GM19452 (cell line): ENCODE results near the gene KCNMA1.
"Not testable (repeated sequence)": the region's sequence is repeated elsewhere in the genome, so short reads cannot be mapped to it uniquely, and the experiment has no call there.

Source experiments
- ATAC-seq: cut with Tn5 transposase; IDR thresholded peaks from one replicate; pipeline ENCODE4 v1.9.1; 2021; ENCODE audit not compliant: unreplicated experiment

Gene KCNMA1

DNA sequence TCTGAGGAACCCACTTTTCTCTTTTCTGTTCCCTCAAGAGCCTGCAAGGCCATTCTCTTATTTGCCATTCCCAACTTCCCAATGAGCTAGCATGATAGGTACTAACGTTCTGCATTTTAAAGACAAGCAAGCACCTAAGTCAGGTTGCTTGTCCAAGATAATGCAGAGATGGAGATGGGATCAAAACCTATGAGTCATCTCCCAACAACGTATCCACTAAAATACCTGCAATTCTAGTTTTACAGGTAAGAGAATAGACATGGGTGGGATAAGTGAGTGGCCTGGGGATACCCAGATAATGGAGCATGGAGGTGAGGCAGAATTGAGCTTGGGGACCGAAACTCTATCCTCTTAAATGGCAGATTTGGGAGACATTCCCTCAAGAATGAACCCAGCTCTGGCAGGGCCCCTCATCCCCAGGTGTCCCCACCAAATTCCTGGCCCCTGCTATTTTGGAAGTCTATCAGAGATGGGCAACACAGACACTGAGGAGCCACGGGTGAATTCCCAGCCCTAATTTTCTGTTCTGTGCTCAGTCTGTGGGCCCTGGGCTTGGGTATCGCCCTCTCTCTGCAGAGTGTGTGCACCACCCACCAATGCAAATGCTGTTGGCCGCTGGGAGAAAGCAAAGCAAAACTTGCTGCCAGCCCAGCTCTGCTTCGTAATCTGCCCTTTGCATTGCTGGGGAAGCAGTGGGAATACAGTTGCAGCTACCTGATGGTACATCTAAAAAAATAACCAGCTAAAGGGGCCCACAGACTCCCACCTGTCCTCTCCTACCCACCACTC lies 98.3 kb downstream of the KCNMA1 start:
- ATAC-seq = no peak

DNA sequence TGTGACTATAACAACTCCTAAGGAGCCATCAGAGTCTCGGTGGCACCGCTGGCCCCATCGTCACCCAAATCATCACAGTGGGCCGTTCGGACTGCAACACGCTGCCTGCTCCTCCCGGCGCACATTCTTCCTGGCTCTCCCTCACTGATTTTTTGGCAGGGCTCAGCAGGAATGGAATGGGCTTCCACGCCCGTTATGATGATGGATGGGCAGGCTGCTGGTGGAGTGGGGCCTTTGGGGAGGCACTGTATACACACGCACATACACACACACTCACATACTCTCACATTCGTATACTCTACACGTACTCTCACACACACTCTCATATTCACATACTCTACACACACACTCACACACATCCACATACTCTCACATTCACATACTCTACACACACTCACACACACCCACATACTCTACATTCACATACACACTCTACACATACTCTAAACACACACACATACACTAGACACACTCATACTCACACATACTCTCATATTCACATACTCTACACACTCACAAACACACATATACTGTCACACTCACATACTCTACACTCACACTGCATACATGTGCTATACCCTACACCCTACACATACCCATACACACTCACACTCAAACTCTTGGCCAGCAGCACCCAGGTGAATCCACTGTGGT lies 99.8 kb downstream of the KCNMA1 start:
- no peak for ATAC-seq

DNA sequence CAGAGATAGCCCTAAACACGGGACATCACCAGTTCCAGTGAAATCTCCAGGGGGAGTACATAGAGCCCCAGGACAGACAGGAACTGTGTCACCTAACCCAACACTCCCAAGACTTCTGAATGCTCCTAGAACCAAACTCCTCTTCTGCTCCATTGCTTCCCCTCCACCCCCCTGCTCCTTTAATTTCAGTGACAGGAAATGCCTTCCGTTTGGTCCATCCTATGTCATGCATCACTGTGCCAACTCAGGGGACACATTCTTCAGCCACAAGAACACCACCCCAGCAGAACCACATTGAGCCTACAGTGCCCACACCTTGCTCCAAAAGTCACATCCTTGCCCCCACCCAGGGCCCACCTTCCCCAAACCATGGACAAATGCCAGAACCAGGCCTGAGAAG lies 100.5 kb downstream of the KCNMA1 start:
- ATAC-seq = no peak

DNA sequence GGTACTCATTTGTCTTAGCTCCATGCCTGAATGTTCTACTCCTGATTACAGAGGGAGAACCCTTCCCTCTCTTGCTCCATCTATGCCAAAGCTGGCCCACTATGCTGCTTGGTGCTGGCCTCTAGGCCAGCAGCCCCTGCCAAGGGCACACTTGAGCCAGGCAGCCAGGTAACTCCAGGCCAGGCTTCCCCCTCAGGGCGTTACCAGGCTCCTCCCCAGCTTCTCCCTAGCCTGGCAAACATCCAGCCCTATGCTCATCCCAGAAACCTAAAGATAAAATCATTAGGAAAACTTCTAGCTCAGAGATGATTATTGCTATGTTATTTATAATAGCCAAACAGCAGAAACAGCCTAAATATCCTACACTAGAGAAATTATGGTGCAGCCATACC lies 103.7 kb downstream of the KCNMA1 start:
- ATAC-seq = no peak

DNA sequence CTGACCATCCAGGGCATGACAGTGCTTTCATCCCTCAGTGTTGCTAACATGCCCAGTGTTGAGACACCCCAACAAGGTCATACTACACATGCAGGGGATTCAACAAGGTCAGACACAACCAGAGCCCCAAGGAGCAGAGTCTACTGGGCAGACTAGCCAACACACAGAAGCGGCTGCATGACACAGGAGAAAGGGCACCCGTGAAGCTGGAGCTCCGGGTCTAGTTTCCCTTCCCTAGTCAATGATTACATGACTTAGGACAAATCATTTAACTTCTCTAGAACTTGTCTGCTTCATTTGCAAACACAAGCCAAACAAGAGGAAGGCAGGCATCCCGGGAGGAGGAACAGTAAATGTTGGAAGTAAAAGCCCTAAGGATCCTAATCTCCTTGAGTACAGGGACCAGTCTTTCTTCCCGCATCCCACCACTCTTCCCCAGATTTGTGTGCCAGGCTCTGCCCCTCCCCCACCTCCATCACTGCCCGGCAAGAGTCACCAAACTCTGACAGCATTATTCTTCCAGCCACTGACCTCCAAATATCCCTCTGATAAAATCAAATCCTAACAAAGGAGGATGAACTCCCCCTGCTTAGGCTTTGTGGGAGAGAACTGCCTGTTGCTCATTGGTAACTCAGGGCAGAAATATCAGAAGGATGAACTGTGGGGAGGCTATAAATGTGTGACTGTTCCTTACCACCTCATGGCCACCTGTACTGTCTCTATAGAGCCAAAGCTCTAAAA lies 104.3 kb downstream of the KCNMA1 start:
- ATAC-seq = no peak

DNA sequence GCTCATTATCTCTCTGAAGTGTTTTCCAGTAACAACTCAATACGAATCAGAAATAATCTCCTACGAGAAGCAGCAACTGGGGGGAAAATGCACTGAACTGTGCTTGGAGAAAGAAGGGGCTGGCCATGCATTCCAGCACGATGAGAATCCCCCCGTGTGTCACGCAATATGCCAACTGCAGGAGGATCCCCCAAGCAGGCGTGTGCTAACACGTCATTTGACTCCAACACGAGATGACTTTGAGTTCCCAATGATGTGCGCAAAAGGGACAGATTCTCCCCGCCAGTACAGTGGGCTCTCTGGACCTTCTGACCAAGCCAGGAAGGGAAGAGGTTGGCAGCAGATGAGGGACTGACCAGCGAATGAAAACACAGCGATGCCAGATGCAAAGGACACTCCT lies 105.5 kb downstream of the KCNMA1 start:
- ATAC-seq = no peak

DNA sequence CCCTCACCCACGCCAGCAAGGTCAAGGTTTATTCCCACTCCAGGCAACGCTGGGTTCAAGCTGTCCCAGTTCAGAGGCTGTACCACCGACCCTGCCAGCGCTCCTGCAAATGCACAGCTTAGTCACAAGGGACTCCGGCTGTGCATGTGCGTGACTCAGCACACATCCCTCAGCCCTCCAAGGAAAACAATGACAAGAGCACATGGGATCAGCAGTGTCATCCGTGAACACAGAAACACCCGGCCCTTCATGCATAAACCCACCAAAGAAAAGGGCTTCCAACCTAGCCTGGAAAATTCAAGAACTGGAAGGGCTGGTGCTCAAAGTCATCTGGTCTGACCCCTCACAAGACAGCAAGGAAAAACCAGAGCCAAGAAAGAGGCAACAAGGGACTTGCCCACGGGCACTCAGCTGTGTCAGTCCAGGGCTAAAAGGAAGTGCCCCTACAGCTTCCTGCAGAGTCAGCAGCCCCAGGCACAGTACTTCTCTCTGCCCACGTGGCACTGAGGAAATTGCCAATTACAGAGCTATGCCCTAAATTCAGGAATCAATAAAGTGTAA lies 106.1 kb downstream of the KCNMA1 start:
- ATAC-seq = no peak

DNA sequence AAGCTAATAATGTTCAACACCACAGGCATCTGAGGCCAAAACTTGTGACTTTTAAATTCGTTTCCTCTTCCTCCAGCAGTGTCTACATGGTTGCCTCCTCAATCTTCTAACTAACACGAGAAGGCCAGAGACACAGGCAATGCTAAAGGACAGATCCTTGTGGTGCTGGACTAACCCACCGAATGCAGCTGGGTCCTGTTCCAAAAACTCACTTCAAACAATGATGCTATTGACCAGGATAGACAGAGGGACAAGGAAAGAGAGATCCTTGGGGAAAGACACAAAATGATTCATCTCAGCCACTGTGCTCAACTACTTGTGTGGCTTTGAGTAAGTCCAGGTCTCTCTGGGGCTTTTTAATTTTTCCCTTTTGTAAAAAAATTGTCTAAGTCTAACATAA lies 107.6 kb downstream of the KCNMA1 start:
- ATAC-seq = no peak

DNA sequence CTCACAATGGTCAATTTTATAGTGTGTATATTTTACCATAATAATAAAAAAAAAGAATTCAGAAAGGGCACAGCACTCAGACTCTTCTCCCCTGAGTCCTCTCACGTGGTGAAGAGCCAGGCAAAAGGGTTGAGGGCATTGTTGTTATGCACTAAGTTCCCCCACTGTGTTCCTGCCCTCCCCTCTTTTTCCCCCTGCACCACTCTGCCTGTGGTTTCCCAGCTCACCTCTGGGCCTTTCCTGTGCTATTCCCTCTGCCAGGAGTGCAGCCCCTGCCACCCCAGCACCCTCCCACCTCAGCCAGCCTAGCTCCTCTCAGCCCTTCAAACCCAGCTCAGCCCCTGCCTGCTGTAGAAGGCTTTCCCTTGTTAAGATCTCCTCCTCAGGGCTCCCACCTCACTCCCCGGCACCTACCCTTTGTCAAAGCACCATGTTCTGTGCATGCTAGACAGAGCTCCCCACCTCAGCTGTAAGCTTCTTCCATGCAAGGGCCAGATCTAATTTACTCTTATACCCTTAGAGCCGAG lies 108.5 kb downstream of the KCNMA1 start:
- ATAC-seq = no peak

DNA sequence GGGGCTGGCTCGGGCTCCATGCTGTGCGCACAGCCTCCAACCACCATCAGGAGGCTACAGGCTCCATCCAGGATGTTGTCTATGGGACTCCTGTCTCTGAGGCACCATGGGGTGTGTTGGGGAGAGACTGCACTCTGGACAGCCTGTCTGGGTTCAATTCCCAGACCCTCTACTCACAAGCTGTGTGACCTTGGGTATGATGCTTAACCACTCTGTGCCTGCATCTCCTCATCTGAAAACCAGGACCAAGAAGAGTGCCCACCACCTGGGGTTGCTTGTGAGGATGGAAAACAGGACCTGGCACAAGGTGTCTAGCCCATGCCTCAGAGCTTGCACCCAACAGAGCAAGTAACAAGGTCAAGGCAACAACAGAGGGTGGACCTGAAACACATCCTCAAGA lies 109.8 kb downstream of the KCNMA1 start:
- no peak for ATAC-seq

DNA sequence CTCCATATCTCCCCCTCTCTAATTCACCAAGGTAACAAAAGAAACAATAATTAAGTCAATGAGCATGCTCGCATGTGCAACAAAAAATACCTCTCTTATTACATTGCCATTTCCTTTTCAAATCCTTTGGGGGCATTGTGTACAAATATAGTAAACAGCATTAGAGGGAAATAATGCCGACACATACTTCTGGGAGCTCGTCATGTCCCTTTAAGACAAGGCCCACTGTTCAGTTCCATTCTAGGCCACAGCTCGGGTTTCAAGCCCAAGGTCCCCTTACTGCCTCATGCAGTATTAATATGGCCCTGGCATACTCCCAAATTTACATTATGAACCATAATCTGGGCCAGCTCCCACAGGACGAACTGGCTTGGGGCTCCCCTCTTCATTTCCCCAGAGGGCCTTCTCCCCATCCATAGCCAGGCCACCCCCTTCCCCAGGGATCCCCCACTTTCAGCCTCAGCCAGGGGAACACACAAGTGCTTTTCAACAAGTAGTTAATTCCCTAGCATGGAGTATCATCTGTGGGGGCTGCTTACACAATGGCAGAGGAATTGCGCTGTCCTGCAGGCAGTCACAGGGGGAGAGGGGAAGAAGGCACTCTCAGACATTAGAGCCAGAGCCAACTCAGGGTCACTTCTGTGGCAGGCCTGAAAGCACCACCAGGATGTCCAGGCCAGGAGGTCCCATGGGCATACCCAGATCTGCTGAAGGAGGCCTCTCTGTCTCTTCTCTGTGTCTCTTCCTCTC lies 110.6 kb downstream of the KCNMA1 start:
- ATAC-seq = no peak

DNA sequence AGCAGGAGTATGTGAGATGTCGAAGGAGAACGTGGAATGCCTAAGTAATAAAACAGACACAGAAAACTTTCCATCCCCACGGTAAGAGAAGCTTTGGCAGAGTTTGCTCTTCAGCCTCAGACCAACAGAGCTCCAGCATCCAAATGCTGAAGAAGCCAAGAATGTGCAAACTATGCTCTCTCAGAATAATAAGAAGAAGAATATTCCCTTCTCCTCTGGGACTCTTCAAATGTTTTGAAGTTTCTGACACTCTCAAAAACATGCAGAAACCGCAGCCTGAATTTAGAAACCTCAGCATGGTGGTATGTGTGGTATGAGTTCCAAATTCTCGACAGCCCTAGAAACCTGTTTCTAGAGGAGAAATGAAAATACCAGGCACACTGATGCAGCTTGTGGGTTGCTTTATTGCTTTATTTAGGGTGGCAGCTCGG lies 113.3 kb downstream of the KCNMA1 start:
- ATAC-seq = no peak

DNA sequence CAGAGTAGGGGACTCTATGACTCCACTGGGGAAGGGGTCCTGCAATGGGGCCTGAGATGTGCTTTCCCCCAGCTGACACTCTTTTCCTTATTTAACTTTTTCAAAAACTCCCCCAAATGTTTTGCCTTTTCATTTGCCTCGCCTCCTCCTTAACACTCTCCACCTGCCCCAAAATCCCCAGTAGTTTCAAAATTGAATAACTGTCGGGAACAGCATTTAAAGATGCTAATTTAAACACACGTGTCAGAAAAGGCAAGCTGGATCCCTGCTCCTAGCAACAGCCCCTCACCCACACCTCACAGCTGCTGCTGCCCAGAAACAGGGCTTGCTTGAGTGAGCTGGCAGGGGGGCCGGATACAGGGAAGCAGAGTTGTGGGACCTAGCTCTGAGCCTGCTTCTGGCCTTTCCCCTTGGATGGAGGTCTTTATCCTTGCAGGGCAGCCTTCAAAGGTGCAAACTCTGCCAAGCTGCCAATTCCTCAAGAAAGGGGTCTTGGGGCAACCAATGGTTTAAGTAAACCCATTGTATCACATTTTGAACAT lies 115.3 kb downstream of the KCNMA1 start:
- no peak for ATAC-seq

DNA sequence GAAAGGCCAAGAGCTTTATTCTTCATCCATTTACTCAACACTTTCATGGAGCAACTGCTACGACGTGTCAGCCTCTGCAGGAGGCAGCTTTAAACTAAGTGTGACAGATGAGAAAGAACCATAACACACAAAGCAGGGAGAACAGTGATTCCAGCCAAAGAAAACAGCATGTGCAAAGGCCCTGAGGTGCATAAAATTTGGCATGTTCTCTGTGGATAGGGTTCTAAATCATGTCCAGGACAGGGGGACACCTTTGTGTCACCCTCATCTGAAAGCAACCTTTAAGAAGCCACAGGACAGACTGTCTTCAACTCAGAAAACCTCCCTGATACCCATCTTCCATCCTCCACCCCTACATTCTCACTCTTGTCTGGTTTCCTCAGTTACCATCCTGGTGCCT lies 116.6 kb downstream of the KCNMA1 start:
- ATAC-seq = no peak

DNA sequence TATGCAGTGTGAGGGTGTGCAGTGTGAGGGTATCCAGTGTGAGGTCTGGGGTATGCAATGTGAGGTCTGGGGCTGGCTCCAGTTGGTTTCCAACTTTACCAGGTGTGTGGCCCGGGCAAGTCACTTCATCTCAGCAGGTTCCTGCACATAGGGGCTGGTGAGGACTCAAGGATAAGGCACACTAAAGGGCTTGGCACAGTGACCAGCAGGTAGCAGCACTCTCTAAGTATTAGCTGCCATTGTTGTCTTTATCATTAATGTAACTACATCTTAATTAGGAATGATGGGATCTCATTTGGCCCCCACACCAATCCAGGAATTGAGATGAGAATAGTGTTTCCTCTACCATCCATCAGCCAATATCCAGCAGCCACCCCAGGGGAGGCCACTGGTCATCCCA lies 117.3 kb downstream of the KCNMA1 start:
- no peak for ATAC-seq

DNA sequence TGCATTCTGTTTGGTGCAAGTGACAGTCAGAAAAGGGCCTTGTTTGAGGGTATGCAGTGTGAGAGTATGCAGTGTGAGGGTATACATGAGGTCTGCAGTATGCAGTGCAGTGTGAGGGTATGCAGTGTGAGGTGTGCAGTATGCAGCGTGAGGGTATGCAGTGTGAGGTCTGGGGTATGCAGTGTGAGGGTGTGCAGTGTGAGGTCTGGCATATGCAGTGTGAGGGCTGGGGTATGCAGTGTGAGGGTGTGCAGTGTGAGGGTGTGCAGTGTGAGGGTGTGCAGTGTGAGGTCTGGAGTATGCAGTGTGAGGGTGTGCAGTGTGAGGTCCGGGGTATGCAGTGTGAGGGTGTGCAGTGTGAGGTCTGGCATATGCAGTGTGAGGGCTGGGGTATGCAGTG lies 117.8 kb downstream of the KCNMA1 start:
- not testable (repeated sequence) for ATAC-seq

DNA sequence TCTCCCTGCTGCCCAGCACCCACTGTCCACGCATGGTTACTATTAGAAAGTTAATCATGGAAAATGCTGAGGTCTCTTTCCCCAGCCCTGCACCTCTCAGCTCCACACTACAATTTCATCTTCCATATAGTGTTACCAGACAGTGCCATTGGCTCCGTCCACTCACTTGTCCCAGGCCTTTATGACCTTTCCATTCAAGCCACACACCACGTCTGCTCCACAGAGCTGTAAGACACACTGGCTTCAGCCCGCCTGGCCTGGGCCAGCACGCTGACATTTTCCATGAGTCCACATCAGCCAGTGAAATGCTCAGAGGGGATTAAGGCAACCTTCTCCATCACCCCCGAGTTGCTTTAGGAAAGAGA lies 118.7 kb downstream of the KCNMA1 start:
- ATAC-seq = no peak

DNA sequence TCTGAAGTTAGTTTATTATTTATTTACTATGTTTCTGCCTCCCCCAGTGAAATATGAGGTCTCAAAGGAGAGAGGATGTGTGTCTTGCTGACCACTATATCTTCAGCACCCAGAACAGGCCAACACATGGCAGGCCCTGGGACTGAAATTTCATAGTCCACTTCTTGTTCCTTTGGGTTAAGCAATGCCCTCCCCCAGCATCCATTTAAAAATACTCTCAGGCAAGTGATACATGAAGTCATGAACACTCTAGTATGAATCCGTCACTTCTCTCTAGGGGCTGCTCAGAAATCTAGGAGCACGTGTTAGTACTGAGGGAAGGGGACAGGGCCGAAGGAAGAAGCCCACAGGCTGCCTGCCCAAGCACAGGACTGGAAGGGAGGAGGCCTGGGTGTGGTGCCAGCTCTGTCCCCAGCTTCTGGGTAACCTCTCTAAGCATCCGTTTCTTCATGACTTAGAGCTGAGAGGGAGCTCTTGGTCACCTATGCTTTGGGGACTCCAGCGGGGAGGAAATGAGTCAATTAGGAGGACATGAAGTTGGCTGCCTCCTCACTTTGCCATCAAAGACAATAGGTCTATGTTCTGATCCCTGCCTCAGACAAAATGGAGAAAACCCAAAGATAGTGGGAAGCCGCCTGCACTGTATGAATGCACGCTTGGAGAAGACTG lies 119.2 kb downstream of the KCNMA1 start:
- no peak for ATAC-seq

DNA sequence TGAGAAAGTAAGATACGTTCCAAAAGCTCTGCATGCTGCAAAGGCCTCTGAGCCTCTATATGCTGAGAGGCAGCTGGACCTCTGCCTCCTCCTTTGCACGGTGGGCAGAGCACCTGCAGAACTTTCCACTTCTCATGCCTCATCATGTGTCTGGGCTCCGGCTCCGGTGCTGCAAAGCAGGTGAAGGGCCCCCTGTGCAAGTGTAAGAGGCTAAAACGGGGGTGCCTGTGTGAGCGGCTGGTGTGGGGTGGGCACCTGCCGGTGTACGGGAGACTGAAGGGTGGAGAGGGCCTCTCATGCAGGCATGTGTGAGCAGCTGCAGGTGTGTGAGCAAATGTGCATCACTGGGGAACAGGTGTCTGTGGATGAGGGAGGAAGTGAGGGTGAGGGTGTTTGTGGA lies 121.0 kb downstream of the KCNMA1 start:
- ATAC-seq = no peak

DNA sequence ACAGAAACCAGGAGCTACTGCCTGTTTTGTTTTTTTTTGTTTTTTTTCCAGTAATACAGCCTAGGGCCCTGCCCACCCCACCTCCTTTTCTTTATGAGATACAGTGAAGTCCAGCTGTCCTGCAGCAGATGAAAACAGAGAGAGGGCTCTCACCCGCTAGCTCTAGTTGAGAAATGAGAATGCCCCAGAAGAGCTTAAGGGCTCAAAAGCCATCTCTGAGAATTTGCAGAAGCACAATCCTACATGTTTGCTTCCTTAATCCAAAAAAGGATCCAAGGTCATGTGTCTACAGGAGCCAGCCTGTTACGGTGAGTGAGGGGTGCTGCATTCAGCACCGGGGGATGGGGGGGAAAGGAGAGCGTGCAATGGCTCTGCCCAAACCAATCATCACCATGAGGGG lies 122.7 kb downstream of the KCNMA1 start:
- ATAC-seq = no peak
